Thyroid gland (tissue), 4 donors: ENCODE data around the gene SLC7A7.

Experiments used
- POLR2A ChIP-seq, 2 donors: fragments of 450-650 bp; IDR thresholded peaks; one replicate each; pipeline ENCODE4 v1.6.1; 2017; ENCODE audit warnings: antibody characterized with exemption in 2 of 2, mild to moderate bottlenecking in 2 of 2, moderate library complexity in 1 of 2
- TF ChIP-seq, protein P1 (sequence below), 6 experiments: fragments of 200-600 bp in 3 of 6; fragments of 450-650 bp in 3 of 6; sonication (generic) in 3 of 6; IDR thresholded peaks; one replicate each; pipeline ENCODE4 v1.5.1; 2016 to 2019; ENCODE audit warnings: antibody characterized with exemption in 6 of 6, mild to moderate bottlenecking in 2 of 6, inconsistent platforms in 1 of 6, moderate library complexity in 1 of 6

DNA sequence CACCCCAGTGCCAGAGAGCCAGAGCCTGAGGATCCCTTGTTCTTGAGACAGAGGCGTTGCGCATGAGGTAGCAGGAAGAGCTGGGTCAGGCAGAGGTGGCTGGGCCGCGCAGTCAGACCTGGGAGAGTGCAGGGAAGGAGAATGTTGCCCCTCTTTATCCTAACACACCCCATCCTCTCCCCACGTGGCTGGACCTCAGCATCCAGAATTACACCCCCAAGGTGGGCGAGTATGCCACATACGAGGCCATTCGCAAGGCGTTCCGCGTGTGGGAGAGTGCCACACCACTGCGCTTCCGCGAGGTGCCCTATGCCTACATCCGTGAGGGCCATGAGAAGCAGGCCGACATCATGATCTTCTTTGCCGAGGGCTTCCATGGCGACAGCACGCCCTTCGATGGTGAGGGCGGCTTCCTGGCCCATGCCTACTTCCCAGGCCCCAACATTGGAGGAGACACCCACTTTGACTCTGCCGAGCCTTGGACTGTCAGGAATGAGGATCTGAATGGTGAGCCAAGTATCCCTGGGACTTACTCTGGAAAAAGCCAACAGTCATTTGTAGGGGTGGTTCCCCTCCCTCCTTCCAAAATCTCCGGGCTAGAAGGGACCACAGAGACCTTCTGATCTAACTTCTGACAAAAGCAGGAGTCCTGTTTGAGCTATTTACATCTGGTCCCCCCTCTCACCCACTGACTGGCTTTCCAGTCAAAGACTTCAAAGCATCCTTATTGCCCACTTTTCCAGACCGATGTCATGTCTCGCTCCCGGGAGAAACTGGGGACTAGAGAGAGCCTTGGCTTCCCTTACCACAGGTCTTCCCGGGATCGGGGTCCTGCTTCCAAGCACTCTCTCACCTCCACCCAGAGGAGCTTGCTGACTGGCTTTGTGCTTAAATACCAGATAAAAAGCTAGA is 27.2 kb upstream of the SLC7A7 start:
- TF ChIP-seq, protein P1, sequence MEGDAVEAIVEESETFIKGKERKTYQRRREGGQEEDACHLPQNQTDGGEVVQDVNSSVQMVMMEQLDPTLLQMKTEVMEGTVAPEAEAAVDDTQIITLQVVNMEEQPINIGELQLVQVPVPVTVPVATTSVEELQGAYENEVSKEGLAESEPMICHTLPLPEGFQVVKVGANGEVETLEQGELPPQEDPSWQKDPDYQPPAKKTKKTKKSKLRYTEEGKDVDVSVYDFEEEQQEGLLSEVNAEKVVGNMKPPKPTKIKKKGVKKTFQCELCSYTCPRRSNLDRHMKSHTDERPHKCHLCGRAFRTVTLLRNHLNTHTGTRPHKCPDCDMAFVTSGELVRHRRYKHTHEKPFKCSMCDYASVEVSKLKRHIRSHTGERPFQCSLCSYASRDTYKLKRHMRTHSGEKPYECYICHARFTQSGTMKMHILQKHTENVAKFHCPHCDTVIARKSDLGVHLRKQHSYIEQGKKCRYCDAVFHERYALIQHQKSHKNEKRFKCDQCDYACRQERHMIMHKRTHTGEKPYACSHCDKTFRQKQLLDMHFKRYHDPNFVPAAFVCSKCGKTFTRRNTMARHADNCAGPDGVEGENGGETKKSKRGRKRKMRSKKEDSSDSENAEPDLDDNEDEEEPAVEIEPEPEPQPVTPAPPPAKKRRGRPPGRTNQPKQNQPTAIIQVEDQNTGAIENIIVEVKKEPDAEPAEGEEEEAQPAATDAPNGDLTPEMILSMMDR (IDR thresholded peaks at IDR 0.05): no peak
- no peak for TF ChIP-seq POLR2A (IDR thresholded peaks at IDR 0.05)
